ENCODE results near the gene B3GLCT.
A peak's percentile ranks its signal among the peaks of the same experiment; 100 is the strongest.

B3GLCT gene

GRCh38 chr13:31351376-31351775, 151.6 kb downstream of the B3GLCT start:
- no peak for TF ChIP-seq CTCF (IDR thresholded peaks at IDR 0.05; ENCODE audit: insufficient read depth, low read depth, low read length, missing control alignments)
- no peak overlapping the region for H3K4me3 ChIP-seq (ENCODE audit: low read length)
- no peak for DNase-seq (ENCODE audit: low read depth)

- no peak for DNase-seq (ENCODE audit: low read depth)
- H3K4me3 ChIP-seq (ENCODE audit: low read length), result no peak overlapping the region
- no peak for TF ChIP-seq CTCF (IDR thresholded peaks at IDR 0.05; ENCODE audit: insufficient read depth, low read depth, low read length, missing control alignments)
These were observed 152.7 kb downstream of the B3GLCT start for GRCh38 chr13:31352467-31352866.

GRCh38 chr13:31355001-31355400, 155.2 kb downstream of the B3GLCT start:
- TF ChIP-seq CTCF (IDR thresholded peaks at IDR 0.05; ENCODE audit: insufficient read depth, low read depth, low read length, missing control alignments), result no peak
- DNase-seq (ENCODE audit: low read depth), result no peak
- no peak overlapping the region for H3K4me3 ChIP-seq (ENCODE audit: low read length)

GRCh38 chr13:31356991-31357390, 157.2 kb downstream of the B3GLCT start:
- no peak for TF ChIP-seq CTCF (IDR thresholded peaks at IDR 0.05; ENCODE audit: insufficient read depth, low read depth, low read length, missing control alignments)
- DNase-seq (ENCODE audit: low read depth), result no peak
- H3K4me3 ChIP-seq (ENCODE audit: low read length), result no peak overlapping the region

- DNase-seq (ENCODE audit: low read depth), result no peak
- no peak overlapping the region for H3K4me3 ChIP-seq (ENCODE audit: low read length)
- no peak for TF ChIP-seq CTCF (IDR thresholded peaks at IDR 0.05; ENCODE audit: insufficient read depth, low read depth, low read length, missing control alignments)
These were observed 157.8 kb downstream of the B3GLCT start for GRCh38 chr13:31357581-31357980.

GRCh38 chr13:31361673-31362072, 161.9 kb downstream of the B3GLCT start:
- no peak overlapping the region for H3K4me3 ChIP-seq (ENCODE audit: low read length)
- peak; percentile 34 for DNase-seq (ENCODE audit: low read depth)
- no peak for TF ChIP-seq CTCF (IDR thresholded peaks at IDR 0.05; ENCODE audit: insufficient read depth, low read depth, low read length, missing control alignments)

- no peak overlapping the region for H3K4me3 ChIP-seq (ENCODE audit: low read length)
- DNase-seq (ENCODE audit: low read depth), result no peak
- TF ChIP-seq CTCF (IDR thresholded peaks at IDR 0.05; ENCODE audit: insufficient read depth, low read depth, low read length, missing control alignments), result no peak
These were observed 165.9 kb downstream of the B3GLCT start for GRCh38 chr13:31365630-31366029.

All from epithelial cell of esophagus (primary cell).